Neural progenitor cell (in vitro differentiated cells): ENCODE results near the gene TADA2A.

Experiments used
- EZH2 ChIP-seq: fragments of 200-600 bp; sonication (generic); IDR thresholded peaks from 2 replicates; pipeline ENCODE4 v1.6.1; 2017; ENCODE audit warnings: antibody characterized with exemption, mild to moderate bottlenecking, moderate library complexity
- EZH2phosphoT487 ChIP-seq: fragments of 200-600 bp; sonication (generic); IDR thresholded peaks from 2 replicates; pipeline ENCODE4 v1.6.1; 2017; ENCODE audit warnings: antibody characterized with exemption
- TF ChIP-seq, protein P1 (sequence below): fragments of 200-600 bp; sonication (generic); IDR thresholded peaks from 2 replicates; pipeline ENCODE4 v1.5.1; 2017; ENCODE audit warnings: antibody characterized with exemption, mild to moderate bottlenecking

DNA sequence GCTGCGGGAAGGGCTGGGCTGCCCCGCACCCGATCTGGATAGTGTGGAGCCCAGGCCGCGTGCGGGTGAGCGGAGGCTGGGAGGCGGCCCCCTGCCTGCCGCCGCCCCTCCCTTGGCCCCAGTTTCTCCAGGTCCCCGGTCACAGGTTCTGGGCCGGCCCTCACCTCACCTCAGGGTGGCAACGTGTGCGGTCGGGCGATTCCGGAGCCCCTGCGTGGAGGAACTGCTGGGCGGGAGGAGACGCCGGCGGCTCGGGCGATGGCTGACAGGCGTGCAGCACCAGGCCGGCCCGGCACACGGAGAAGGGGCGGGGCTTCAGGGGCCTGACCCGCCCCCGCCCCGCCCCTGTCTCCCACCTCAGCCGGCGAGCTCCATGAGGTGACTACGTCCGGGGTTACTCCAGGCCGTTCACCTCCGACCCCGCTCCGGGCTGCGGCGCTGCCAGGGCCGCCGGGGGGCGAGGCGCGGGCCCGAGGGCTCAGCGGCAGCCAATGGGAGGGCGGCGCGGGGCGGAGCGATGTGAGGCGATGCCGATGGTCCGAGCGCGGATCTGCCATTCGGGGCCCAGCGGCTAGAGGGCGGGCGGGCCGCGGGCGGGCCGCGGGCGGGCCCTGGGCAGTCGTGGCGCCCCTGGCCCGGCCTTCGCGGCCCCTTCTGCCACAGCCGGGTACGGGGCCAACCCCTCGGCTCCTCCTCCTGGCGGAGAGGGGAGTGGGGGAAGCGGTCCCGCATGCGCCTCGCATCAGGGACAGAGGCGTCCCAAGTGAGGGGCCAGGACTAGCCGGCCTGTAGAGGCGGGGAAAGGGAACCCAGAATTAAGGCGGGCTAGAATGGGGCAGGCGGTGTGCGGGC is 47.6 kb upstream of the TADA2A start:
- TF ChIP-seq, protein P1, sequence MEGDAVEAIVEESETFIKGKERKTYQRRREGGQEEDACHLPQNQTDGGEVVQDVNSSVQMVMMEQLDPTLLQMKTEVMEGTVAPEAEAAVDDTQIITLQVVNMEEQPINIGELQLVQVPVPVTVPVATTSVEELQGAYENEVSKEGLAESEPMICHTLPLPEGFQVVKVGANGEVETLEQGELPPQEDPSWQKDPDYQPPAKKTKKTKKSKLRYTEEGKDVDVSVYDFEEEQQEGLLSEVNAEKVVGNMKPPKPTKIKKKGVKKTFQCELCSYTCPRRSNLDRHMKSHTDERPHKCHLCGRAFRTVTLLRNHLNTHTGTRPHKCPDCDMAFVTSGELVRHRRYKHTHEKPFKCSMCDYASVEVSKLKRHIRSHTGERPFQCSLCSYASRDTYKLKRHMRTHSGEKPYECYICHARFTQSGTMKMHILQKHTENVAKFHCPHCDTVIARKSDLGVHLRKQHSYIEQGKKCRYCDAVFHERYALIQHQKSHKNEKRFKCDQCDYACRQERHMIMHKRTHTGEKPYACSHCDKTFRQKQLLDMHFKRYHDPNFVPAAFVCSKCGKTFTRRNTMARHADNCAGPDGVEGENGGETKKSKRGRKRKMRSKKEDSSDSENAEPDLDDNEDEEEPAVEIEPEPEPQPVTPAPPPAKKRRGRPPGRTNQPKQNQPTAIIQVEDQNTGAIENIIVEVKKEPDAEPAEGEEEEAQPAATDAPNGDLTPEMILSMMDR, result peak; percentile 48
- TF ChIP-seq EZH2phosphoT487 (no peak), EZH2 (no peak)
